Measurements from ENCODE around the gene ARHGAP12.
"Not testable (repeated sequence)": the region's sequence is repeated elsewhere in the genome, so short reads cannot be mapped to it uniquely, and the experiment has no call there.

The ARHGAP12 gene

GRCh38 chr10:31926765-31927564, 1.7 kb downstream of the ARHGAP12 start:
- DNase-seq (ENCODE audit: extremely low read depth in 1 of 2, low read depth in 1 of 2) = no peak

GRCh38 chr10:31926160-31926559, 2.5 kb downstream of the ARHGAP12 start:
- DNase-seq (ENCODE audit: extremely low read depth in 1 of 2, low read depth in 1 of 2) = no peak

GRCh38 chr10:31924833-31925232, 3.8 kb downstream of the ARHGAP12 start:
- no peak for DNase-seq (ENCODE audit: extremely low read depth in 1 of 2, low read depth in 1 of 2)

GRCh38 chr10:31923389-31923788, 5.2 kb downstream of the ARHGAP12 start:
- DNase-seq (ENCODE audit: extremely low read depth in 1 of 2, low read depth in 1 of 2) = no peak

GRCh38 chr10:31921031-31921430, 7.6 kb downstream of the ARHGAP12 start:
- no peak for DNase-seq (ENCODE audit: extremely low read depth in 1 of 2, low read depth in 1 of 2)

GRCh38 chr10:31920538-31920937, 8.1 kb downstream of the ARHGAP12 start:
- DNase-seq (ENCODE audit: extremely low read depth in 1 of 2, low read depth in 1 of 2) = no peak

GRCh38 chr10:31918671-31919409, 9.8 kb downstream of the ARHGAP12 start:
- no peak for DNase-seq (ENCODE audit: extremely low read depth in 1 of 2, low read depth in 1 of 2)

- DNase-seq (ENCODE audit: extremely low read depth in 1 of 2, low read depth in 1 of 2) = no peak
These were observed 14.3 kb downstream of the ARHGAP12 start for GRCh38 chr10:31914370-31914769.

- DNase-seq (ENCODE audit: extremely low read depth in 1 of 2, low read depth in 1 of 2) = no peak
These were observed 15.5 kb downstream of the ARHGAP12 start for GRCh38 chr10:31912898-31913850.

GRCh38 chr10:31912289-31912688, 16.3 kb downstream of the ARHGAP12 start:
- DNase-seq (ENCODE audit: extremely low read depth in 1 of 2, low read depth in 1 of 2) = no peak

- DNase-seq (ENCODE audit: extremely low read depth in 1 of 2, low read depth in 1 of 2) = no peak
These were observed 18.6 kb downstream of the ARHGAP12 start for GRCh38 chr10:31910016-31910415.

GRCh38 chr10:31908157-31908556, 20.5 kb downstream of the ARHGAP12 start:
- DNase-seq (ENCODE audit: extremely low read depth in 1 of 2, low read depth in 1 of 2) = no peak

GRCh38 chr10:31906039-31906438, 22.6 kb downstream of the ARHGAP12 start:
- DNase-seq (ENCODE audit: extremely low read depth in 1 of 2, low read depth in 1 of 2) = no peak

- DNase-seq (ENCODE audit: extremely low read depth in 1 of 2, low read depth in 1 of 2) = no peak
These were observed 23.0 kb downstream of the ARHGAP12 start for GRCh38 chr10:31905586-31905985.

GRCh38 chr10:31902625-31903024, 26.0 kb downstream of the ARHGAP12 start:
- DNase-seq (ENCODE audit: extremely low read depth in 1 of 2, low read depth in 1 of 2) = no peak

- DNase-seq (ENCODE audit: extremely low read depth in 1 of 2, low read depth in 1 of 2) = no peak
These were observed 31.1 kb downstream of the ARHGAP12 start for GRCh38 chr10:31897506-31897905.

- no peak for DNase-seq (ENCODE audit: extremely low read depth in 1 of 2, low read depth in 1 of 2)
These were observed 31.7 kb downstream of the ARHGAP12 start for GRCh38 chr10:31896968-31897384.

- DNase-seq (ENCODE audit: extremely low read depth in 1 of 2, low read depth in 1 of 2) = not testable (repeated sequence)
These were observed 32.9 kb downstream of the ARHGAP12 start for GRCh38 chr10:31895722-31896121.

- no peak for DNase-seq (ENCODE audit: extremely low read depth in 1 of 2, low read depth in 1 of 2)
These were observed 40.2 kb downstream of the ARHGAP12 start for GRCh38 chr10:31888442-31888841.

- DNase-seq (ENCODE audit: extremely low read depth in 1 of 2, low read depth in 1 of 2) = no peak
These were observed 40.8 kb downstream of the ARHGAP12 start for GRCh38 chr10:31887850-31888249.

GRCh38 chr10:31886885-31887284, 41.7 kb downstream of the ARHGAP12 start:
- DNase-seq (ENCODE audit: extremely low read depth in 1 of 2, low read depth in 1 of 2) = no peak
